HFFc6 (cell line): ENCODE measurements around the gene ITGA8. TPM values are rescaled to one million over a fixed set of nuclear protein-coding genes. Genes with fewer than 3 reads are reported as not detected.
A peak's percentile ranks its signal among the peaks of the same experiment; 100 is the strongest.

Source experiments
- DNase-seq: peaks from one replicate; pipeline ENCODE4 v3.0.0-alpha.2; 2018
- H3K27ac Mint-ChIP-seq: 2 replicates; pipeline ENCODE4 v1.8.0; 2020; ENCODE audit warnings: mild to moderate bottlenecking, mixed read lengths
- H3K27me3 Mint-ChIP-seq: 2 replicates; pipeline ENCODE4 v1.8.0; 2021; ENCODE audit warnings: mild to moderate bottlenecking, moderate library complexity, mixed read lengths; ENCODE audit not compliant: insufficient read depth
- H3K36me3 Mint-ChIP-seq: 2 replicates; pipeline ENCODE4 v1.8.0; 2021; ENCODE audit warnings: low read depth, mixed read lengths
- H3K4me1 Mint-ChIP-seq: 2 replicates; pipeline ENCODE4 v1.8.0; 2020; ENCODE audit warnings: low read depth, mixed read lengths
- H3K4me3 Mint-ChIP-seq: 2 replicates; pipeline ENCODE4 v1.8.0; 2020; ENCODE audit warnings: mild to moderate bottlenecking, moderate library complexity, mixed read lengths
- H3K9me3 Mint-ChIP-seq: 2 replicates; pipeline ENCODE4 v1.8.0; 2020; ENCODE audit warnings: mild to moderate bottlenecking, mixed read lengths
- total RNA-seq, 6 experiments: library from RNA; stranded (reverse); fragmentation: NEBNext Ultra II Directional; extraction: Animal tissue kit (Norgen Biotek cat#: 25700); gene quantifications; 2 replicates in 1 of 6; 3 replicates in 5 of 6; pipeline ENCODE4 v1.2.3, GENCODE V29; 2021
- TF ChIP-seq, protein P1 (sequence below): fragments of 200-600 bp; sonication (generic); IDR thresholded peaks from 2 replicates; pipeline ENCODE4 v1.5.0; 2021; ENCODE audit warnings: antibody characterized with exemption, mild to moderate bottlenecking

The ITGA8 gene
- total RNA-seq, 6 experiments from 2014 or later, result not detected

- TF ChIP-seq, protein P1, sequence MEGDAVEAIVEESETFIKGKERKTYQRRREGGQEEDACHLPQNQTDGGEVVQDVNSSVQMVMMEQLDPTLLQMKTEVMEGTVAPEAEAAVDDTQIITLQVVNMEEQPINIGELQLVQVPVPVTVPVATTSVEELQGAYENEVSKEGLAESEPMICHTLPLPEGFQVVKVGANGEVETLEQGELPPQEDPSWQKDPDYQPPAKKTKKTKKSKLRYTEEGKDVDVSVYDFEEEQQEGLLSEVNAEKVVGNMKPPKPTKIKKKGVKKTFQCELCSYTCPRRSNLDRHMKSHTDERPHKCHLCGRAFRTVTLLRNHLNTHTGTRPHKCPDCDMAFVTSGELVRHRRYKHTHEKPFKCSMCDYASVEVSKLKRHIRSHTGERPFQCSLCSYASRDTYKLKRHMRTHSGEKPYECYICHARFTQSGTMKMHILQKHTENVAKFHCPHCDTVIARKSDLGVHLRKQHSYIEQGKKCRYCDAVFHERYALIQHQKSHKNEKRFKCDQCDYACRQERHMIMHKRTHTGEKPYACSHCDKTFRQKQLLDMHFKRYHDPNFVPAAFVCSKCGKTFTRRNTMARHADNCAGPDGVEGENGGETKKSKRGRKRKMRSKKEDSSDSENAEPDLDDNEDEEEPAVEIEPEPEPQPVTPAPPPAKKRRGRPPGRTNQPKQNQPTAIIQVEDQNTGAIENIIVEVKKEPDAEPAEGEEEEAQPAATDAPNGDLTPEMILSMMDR, result no peak
- H3K27me3 Mint-ChIP-seq, result peaks cover 28% of the 10 kb centered on the region
- no peak overlapping the region for H3K27ac Mint-ChIP-seq
- no peak for DNase-seq
- H3K4me3 Mint-ChIP-seq, result no peak overlapping the region
- H3K36me3 Mint-ChIP-seq, result 0 out of 2 replicates have a peak, but pooled peaks cover 4% of the 10 kb centered on the region
- no peaks in the 10 kb centered on the region for H3K9me3 Mint-ChIP-seq
- peaks cover 26% of the 10 kb centered on the region for H3K4me1 Mint-ChIP-seq
Observed at GRCh38 chr10:15487376-15487775, 232.3 kb downstream of the ITGA8 start.

DNA sequence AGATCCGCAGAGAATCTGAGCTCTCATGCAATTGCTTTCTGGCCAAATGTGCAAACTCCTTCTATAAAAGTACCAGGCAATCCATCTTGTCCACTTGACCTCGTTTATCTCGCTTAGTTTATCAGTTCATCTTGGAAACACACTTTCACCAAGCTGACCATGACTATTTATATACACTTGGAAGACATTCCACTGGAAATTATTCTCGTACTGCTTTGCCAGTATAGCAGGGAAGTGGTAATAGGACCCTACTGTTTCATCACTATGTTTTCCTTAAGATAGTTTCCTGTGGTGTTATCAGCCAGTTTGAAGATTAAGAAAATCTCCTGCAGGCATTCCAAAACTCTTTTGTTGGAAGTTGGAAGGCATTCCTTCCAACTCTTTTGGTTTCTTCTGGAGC is 233.3 kb downstream of the ITGA8 start:
- H3K4me3 Mint-ChIP-seq, result no peak overlapping the region
- no peak for DNase-seq
- peaks cover 19% of the 10 kb centered on the region for H3K4me1 Mint-ChIP-seq
- no peak overlapping the region for H3K27ac Mint-ChIP-seq
- H3K9me3 Mint-ChIP-seq, result no peaks in the 10 kb centered on the region
- 0 out of 2 replicates have a peak, but pooled peaks cover 4% of the 10 kb centered on the region for H3K36me3 Mint-ChIP-seq
- H3K27me3 Mint-ChIP-seq, result peaks cover 33% of the 10 kb centered on the region
- TF ChIP-seq, protein P1, result no peak

DNA sequence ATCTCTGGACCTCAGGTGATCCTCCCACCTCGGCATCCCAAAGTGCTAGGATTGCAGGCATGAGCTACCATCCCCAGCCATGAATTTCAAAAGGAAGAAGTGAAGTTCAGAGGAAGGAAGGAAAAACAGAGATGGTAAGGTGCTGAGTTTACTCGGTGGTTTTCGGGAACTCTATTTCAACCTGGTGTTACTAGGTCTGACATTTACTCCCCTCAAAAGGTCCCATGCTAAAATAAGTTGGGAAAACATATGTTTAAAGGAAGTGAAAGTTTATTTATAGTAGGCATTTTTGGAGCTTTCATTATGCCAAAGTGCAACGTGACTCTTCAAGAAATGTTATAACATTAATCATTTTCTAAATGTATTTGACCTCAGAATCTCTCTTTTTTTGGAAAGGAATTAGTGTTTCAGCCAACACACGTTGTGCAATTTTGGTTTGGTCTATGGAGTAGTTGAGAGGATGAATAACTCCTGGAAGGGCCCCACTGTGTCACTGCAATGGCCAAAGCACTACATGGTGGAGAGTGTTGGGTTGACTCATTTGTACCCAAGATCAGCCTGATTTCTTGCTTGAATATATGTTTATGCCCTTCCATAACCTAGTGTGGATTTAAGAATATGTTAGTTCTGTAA is 233.9 kb downstream of the ITGA8 start:
- H3K27me3 Mint-ChIP-seq, result peaks cover 35% of the 10 kb centered on the region
- TF ChIP-seq, protein P1, result no peak
- H3K4me3 Mint-ChIP-seq, result no peak overlapping the region
- 0 out of 2 replicates have a peak, but pooled peaks cover 4% of the 10 kb centered on the region for H3K36me3 Mint-ChIP-seq
- H3K27ac Mint-ChIP-seq, result no peak overlapping the region
- H3K9me3 Mint-ChIP-seq, result no peaks in the 10 kb centered on the region
- peaks cover 16% of the 10 kb centered on the region for H3K4me1 Mint-ChIP-seq
- peak; percentile 7 for DNase-seq

GRCh38 chr10:15485027-15485426 is 234.7 kb downstream of the ITGA8 start:
- Mint-ChIP-seq H3K4me3 (no peak overlapping the region), H3K4me1 (peaks cover 16% of the 10 kb centered on the region), H3K27ac (no peak overlapping the region), H3K27me3 (peaks cover 37% of the 10 kb centered on the region), H3K36me3 (0 out of 2 replicates have a peak, but pooled peaks cover 4% of the 10 kb centered on the region), H3K9me3 (no peaks in the 10 kb centered on the region)
- DNase-seq, result no peak
- TF ChIP-seq, protein P1, result no peak

GRCh38 chr10:15484128-15484527 is 235.6 kb downstream of the ITGA8 start:
- Mint-ChIP-seq H3K27me3 (peaks cover 36% of the 10 kb centered on the region), H3K4me1 (peaks cover 16% of the 10 kb centered on the region), H3K27ac (no peak overlapping the region), H3K4me3 (no peak overlapping the region), H3K36me3 (0 out of 2 replicates have a peak, but pooled peaks cover 4% of the 10 kb centered on the region), H3K9me3 (no peaks in the 10 kb centered on the region)
- TF ChIP-seq, protein P1, result no peak
- no peak for DNase-seq
